ENCODE measurements around the gene PRKAR2A.
"Not testable (repeated sequence)": the region's sequence is repeated elsewhere in the genome, so short reads cannot be mapped to it uniquely, and the experiment has no call there.

Gene PRKAR2A

DNA sequence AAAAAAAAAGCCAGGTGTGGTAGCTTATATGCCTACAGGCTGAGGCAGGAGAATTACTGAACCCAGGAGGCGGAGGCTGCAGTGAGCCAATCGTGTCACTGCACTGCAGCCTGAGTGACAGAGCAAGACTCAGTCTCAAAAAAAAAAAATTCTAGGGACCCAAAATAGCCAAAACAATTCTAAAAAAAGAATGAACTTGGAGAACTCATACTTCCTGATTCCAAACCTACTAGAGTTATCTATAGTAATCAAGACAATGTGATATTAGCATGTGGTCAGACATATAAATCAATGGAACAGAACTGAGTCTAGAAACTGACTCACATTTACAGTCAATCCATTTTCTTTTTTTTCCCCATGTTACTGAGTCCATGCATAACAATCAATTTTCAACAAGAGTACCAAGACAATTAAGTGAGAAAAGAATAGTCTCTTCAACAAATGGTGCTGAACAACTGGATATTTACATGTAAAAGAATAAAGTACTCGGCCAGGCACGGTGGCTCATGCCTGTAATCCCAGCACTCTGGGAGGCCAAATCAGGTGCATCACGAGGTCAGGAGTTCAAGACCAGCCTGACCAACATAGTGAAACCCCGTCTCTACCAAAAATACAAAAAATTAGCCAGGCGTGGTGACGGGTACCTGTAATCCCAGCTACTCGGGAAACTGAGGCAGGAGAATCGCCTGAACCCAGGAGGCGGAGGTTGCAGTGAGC, 11.9 kb downstream of the PRKAR2A start:
- DNase-seq = no peak

DNA sequence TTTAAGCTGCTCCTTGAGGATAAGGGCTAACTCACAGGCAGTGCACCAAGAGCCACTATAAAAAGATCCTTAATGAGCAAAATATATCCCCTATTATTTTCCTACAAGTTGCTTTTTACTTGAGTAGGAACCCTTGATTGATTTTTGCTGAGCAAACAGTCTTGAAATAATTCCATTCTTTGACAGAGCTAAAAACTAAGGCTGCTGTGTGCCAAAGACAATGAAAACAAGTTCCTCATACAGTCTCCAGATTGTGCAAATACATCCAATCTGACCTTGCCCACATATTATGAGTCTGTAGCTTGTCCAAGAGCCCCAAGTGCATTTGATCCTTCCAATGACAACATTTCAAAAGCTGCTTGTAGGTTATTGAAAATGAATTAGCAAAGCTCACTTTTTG, 15.0 kb downstream of the PRKAR2A start:
- DNase-seq = no peak

DNA sequence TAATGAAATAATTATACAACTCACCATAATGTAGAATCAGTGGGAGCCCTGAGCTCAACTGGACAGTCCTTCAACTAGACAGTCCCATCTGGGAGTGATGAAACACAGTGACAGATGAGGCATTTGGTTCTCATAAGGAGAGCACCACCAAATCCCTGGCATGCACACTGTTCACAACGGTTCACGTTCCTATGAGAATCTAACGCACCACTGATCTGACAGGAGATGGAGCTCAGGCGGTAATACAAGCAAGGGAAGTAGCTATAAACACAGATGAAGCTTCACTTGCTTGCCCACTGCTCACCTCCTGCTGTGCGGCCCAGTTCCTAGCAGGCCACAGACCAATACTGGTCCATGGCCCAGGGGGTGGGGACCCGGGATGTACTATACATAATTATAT, 17.0 kb downstream of the PRKAR2A start:
- no peak for DNase-seq

DNA sequence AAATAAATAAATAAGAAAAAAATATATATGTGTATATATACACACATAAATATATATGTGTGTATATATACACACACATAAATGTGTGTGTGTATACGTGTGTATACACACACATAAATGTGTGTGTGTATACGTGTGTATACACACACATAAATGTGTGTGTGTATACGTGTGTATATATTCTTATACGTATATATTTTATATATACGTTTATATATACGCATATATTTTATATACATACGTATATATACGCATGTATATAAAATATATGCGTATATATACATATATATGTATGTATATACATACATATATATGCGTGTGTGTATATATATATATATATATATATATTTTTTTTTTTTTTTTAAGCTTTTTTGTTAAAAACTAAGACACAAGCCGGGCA, 18.1 kb downstream of the PRKAR2A start:
- DNase-seq = not testable (repeated sequence)

DNA sequence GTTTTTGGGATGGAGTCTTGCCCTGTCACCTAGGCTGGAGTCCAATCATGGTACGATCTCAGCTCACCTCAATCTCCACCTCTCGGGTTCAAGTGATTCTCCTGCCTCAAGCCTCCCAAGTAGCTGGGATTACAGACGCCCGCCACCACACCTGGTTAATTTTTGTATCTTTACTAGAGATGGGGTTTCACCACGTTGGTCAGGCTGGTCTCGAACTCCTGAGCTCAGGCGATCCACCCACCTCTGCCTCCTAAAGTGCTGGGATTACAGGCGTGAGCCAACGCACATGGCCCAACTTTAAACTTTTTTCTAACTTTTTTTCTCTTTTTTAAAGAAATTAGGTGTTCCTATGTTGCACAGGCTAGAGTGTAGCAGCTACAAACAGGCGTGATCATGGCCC, 19.8 kb downstream of the PRKAR2A start:
- not testable (repeated sequence) for DNase-seq

DNA sequence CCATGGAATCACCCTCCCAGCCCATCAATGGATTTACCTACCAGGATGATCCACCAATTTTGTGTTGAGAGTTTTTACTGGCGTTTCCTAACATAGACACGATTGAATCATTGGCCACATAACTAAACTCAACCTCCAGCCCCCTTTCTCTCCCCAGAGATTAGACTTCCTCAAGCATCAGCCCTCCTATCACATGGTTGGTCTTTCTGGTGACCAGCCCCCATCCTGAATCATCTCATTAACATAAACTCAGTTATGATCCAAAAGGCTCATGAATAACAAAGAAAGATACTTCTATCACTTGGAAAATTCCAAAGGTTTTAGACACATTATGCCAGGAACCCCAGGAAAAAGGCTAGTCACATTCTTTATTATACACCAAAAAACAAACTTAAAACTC, 21.2 kb downstream of the PRKAR2A start:
- DNase-seq = no peak

DNA sequence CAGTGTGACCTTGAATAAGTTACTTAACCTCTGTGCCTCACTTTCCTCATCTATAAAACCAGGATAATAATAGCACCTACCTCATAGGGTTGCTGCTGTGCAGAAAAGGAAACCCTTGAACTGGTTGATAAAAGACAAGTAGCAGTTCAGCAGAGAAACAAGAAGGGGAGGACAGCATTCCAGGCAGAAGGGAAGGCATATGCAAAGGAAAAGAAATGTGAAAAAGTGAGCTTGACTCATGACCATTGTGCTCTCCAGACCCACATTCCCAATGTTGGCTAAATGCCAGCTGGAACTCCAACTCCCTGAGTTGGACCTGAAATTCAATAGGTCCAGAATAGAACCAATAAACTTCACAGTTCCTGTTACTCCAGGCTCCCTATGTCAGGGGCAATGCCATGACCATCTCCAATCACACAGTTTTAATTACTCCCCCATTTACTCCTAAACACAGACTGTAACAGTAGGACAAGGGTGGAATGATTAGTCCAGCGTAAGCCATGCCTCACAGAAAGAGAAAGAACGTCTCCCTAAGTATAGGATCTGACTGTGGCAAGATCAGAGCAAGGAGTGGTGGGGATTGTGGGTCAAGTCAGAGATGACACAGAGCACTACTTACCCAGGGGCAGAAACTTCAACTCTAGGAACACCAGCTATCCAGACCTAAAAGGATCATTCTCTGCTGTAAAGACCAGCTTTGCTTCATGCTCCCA, 26.9 kb downstream of the PRKAR2A start:
- no peak for DNase-seq

DNA sequence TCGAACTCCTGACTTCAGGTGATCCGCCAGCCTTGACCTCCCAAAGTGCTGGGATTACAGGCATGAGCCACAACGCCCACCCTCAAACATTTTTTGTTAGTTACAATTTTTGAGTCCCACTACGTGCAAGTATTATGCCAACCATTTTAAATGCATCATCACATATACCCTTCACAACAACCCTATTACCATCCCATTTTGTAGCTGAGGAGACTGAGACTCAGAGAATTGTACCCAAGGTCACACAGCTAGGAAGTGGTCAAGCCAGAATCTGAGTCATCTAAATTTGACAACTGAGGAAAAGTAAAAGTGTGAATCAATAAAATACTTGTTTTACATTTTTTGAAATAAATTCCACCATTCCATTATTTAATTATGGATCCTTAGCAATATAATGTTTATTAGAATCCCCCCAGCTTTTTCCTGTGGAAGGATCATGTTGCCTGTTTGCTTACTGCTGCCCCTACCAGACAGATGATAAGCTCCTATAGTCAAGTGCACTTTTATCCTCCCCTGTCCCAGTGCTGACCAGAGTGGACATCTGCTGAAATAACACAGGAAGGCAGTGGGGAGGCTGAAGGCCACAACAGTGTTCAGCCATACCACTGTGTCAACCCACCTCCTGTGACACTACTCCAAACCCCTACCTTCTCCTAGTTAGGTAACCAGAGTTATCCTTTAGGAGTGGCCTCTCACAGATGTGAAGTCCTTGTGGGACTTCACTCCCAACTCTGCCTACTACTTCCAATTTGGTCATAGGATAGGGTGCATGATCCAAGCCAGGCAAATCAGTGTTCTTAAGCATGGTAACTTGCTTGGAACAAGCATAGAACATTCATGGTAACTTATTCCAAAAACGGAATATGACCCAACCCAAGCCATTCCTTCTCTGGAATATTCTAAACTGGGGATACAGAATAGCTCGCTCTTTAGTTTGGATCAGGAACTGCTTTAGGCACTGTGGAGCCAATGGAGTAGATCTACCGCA, 28.1 kb downstream of the PRKAR2A start:
- no peak for DNase-seq

DNA sequence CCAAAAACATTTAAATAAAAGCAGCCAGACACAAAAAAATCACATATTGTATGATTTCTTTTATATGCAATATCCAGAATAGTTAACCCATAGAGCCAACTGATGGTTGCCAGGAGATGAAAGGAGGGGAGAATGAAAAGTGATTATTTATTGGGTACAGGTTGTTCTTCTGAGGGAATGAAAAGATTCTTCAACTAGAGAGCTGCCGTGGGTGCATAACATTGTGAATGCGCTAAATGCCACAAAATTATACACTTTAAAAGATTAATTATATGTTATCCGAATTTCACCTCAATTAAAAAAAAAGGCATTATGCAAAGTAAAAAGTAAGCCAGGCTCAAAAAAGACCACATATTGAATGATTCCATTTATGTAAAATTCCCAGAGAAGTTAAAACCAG, 36.1 kb downstream of the PRKAR2A start:
- DNase-seq = no peak

DNA sequence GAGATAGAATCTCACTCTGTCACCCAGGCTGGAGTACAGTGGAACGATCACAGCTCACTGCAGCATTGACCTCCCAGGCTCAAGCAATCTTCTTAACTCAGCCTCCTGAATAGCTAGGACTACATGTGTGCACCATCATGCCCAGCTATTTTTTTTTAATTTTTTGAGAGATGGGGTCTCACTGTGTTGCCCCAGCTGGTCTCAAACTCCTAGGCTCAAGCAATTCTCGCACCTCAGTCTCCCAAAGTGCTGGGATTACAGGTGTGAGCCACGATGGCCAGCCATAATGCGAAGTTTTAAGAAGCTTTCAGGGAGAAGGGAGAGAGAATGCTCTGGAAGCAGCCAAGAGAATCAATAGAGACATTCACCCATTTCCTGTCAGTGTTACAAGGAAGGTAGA, 42.7 kb downstream of the PRKAR2A start:
- no peak for DNase-seq

DNA sequence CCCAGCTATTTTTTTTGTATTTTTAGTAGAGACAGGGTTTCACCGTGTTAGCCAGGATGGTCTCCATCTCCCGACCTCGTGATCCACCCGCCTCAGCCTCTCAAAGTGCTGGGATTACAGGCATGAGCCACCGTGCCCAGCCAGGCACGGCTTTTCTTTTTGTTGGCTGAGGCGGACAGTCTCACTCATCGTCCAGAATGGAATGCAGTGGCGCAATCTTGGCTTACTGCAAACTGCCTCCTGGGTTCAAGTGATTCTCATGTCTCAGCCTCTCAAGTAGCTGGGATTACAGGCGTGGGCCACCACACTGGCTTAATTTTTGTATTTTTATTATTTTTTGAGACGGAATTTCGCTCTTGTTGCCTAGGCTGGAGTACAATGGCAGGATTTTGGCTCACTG, 46.8 kb downstream of the PRKAR2A start:
- DNase-seq = not testable (repeated sequence)

DNA sequence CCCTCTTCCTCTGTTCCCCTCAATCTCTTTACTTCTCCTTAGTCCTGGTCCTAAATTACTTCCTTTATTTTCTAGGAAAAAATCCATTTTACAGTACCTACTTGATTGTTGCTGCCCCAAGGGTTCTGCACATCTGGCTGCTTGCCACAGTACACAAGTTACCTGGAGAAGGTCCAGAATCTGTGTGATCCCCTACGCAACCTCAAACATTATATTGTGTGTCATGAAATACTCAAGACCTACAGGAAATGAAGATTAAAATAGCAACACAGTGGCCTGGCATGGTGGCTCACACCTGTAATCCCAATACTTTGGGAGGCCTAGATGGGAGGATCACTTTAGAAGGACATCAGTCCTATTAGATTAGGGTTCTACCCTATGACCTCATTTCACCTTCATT, 48.7 kb downstream of the PRKAR2A start:
- no peak for DNase-seq

DNA sequence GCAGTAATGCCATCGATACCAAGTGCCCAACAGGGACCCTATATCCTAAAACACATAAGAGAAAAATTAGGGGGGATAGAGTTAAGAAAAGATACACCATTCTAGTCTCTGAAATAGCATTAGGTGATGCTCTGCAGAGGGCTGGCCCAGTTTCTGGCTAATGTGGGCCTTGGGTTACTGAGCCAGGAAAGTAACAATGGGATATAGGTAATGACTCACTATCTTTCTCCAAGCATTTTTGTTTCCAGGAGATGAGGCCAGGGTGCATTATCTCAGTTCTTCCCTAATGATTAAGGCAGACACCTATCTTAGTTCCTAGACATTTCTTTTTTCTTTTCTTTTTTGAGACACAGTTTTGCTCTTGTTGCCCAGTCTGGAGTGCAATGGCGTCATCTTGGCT, 50.0 kb downstream of the PRKAR2A start:
- DNase-seq = no peak

DNA sequence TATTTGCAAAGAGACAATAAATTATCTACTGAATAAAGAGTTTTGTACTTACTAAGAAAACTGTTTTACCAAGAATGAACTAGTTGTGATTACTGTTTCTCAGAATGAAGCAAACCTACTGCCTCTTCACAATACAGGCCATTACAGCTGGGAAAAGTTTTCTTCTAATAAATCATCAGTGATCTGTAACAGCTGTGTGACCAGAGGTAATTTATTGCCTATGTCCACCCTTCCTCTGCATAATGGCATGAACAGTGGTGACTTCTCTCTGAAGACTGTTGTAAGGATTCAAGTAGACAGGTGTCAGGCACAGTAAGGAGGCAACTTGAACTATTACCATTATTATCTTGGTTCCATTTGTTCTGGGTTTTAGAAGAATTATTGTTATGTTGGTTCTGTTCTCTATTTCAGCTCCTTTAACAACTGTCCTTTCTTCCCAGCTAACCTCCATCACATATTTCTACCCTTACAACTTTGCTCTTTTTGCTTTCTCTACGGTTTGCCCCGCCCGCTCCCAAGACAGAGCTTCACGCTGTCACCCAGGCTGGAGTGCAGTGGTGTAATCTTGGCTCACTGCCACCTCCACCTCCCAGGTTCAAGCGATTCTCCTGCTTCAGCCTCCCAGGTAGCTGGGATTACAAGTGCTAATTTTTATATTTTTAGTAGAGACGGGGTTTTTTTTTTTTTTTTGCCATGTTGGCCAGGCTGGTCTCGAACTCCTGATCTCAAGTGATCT, 51.5 kb downstream of the PRKAR2A start:
- DNase-seq = no peak

DNA sequence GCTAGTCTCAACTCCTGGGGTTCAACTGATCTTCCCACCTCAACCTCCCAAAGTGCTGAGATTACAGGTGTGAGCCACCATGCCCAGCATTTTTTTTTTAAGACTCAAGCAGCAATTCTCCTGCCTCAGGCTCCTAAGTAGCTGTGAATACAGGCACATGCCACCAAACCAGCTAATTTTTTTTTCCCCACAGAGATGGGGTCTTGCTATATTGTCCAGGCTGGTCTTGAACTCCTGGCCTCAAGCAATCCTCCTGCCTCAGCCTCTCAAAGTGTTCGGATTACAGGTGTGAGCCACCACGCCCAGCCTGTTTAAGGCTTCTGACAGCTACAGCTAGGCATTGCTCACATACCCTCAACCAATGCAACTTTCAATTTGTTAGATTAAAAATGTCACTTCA, 54.2 kb downstream of the PRKAR2A start:
- DNase-seq = not testable (repeated sequence)

DNA sequence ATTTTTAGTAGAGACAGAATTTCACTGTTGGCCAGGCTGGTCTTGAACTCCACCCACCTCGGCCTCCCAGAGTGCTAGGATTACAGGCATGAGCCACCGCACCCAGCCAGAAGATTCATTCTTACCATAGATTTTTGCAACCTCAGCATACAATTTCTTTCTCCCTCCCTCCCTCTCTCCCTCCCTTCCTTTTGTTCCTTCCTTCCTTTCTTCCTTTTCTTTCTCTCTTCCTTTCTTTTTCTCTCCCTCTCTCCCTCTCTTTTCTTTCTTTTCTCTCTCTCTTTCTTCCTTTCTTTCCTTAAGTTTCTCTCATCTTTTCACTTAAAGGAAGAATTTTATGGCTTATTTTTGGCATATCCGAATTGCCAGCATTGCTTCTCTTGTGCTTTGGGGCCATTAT, 58.0 kb downstream of the PRKAR2A start:
- no peak for DNase-seq

DNA sequence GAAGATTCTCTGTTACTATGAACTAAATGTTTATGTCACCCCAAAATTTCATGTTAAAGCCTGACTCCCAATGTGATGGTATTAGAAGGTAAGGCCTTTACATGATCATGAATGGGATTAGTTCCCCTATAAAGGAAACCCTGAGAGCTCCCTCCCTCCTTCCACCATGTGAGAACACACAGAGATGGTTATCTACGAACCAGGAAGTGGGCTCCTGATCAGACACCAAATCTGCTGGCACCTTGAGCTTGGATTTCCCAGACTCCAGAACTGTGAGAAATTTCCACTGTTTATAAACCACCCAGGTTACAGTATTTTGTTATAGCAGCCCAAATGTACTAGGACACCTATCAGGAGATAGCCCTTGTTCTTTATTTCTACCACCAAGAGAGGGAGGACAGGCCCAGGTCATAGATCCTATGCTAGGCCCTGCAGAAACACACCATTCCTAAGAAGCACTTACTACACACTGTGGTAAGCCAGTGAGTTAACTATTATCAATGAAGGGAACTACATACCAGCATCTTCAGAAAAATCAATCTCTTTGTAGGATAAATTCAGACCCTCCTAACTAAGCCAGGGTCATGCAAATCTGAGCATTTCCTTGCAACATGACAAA, 59.0 kb downstream of the PRKAR2A start:
- no peak for DNase-seq

DNA sequence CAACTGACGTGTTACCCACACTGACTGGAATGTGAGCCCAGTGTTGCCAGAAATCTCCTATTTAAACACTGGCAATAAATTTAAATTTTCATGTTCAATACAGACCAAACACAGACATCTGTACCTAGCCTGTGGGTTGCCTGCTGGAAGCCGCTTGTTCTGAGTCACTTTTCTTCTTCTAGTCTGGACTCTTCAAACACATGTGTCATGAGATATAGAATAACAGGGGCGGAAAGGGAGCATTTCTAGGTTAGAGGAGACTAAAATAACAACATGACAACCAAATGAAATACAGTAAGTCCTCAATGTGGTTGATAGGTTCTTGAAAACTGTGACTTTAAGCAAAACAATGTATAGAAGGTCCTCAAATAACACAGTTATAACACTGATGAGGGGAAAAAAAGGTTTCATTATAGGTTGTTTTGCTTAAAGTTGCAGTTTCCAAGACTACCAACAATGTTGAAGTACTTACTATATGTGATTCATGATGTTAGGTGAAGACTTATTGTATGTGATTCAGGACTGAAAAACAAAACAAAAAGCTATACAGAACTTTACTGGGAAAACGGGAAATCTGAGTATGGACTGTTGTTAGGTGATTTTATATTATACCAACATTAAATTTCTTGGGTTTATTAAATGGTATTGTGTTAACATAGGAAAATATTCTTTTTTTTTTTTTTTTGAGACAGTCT, 63.1 kb downstream of the PRKAR2A start:
- DNase-seq = no peak

DNA sequence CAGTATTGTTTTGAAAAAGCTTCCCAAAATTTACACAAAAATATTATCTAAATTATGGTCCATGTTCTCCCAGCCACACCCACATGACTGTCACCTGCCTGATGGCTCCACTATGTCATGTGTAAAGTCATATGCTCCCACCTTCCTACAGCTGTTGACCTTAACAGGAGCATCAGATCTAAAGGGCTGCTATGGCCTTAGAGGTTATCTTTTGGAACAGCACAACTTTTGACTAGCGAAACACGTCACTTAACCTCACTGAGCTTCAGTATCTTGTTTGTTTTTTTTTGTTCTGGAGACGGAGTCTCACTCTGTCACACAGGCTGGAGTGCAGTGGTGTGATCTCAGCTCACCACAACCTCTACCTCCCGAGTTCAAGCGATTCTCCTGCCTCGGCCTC, 64.4 kb downstream of the PRKAR2A start:
- DNase-seq = no peak

DNA sequence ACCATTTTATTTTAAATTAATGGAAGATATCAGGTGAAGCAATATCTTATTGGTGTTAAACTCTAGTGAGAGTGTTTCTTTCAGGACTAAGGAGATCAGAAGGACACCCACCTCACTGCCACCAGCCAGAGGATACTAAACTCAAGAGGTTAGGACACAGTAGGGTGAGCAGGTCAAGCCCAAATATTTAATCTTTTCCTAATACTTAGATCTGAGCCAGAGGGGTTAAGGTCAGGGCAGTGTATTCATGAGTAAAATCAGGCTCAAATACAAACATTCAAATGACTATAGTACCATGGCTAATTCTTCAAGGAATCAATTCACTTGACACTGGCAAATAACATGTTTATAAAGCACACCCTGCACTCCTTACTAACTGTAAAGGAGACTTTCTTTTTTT, 65.6 kb downstream of the PRKAR2A start:
- DNase-seq = no peak

DNA sequence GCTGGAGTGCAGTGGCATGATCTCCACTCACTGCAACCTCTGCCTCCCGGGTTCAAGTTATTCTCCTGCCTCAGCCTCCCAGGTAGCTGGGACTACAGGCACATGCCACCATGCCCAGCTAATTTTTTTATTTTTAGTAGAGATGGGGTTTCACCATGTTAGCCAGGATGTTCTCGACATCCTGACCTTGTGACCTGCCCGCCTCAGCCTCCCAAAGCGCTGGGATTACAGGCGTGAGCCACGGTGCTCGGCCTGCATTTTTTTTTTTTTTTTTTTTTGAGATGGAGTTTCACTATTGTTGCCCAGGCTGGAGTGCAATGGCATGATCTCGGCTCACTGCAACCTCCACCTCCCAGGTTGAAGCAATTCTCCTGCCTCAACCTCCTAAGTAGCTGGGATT, 69.1 kb downstream of the PRKAR2A start:
- not testable (repeated sequence) for DNase-seq

DNA sequence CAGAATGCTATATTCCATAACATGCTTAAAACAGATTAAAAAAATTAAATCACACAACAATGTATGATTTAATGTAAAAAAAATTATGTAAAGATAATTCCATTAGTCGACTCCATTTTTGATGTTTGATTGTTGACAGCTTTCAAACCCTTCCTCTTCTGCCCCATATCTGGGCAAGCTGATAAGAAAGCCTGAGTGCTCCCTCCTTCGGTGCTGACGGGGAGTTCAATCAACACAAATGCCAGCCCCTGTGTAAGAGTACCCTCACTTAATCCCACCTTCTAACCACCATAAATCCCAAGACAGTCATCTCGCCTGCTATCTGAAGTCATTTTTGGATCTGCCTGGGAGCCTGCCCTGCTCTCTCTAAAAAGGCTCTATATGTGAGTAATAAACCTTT, 70.8 kb downstream of the PRKAR2A start:
- no peak for DNase-seq
